ENCODE data around the gene PTGER2.

Gene PTGER2

GRCh38 chr14:52318826-52319645, 4.9 kb downstream of the PTGER2 start:
- TF ChIP-seq, protein P1, sequence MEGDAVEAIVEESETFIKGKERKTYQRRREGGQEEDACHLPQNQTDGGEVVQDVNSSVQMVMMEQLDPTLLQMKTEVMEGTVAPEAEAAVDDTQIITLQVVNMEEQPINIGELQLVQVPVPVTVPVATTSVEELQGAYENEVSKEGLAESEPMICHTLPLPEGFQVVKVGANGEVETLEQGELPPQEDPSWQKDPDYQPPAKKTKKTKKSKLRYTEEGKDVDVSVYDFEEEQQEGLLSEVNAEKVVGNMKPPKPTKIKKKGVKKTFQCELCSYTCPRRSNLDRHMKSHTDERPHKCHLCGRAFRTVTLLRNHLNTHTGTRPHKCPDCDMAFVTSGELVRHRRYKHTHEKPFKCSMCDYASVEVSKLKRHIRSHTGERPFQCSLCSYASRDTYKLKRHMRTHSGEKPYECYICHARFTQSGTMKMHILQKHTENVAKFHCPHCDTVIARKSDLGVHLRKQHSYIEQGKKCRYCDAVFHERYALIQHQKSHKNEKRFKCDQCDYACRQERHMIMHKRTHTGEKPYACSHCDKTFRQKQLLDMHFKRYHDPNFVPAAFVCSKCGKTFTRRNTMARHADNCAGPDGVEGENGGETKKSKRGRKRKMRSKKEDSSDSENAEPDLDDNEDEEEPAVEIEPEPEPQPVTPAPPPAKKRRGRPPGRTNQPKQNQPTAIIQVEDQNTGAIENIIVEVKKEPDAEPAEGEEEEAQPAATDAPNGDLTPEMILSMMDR (IDR thresholded peaks at IDR 0.05; ENCODE audit: insufficient read depth, low read length, missing control alignments) = no peak
- no peak overlapping the region for H3K4me3 ChIP-seq (ENCODE audit: low read depth, low read length)
- ChIA-PET CTCF (interaction anchor here (1.5 to 3.2 kb wide), 2 partner anchors 10 to 19 kb away, joined by 3 to 12 read pairs; no protein-coding TSS in a partner anchor), POLR2A (no interaction called here)
- no peak for DNase-seq (ENCODE audit: low read depth, low spot score)

GRCh38 chr14:52319919-52320318, 5.8 kb downstream of the PTGER2 start:
- no peak overlapping the region for H3K4me3 ChIP-seq (ENCODE audit: low read depth, low read length)
- ChIA-PET POLR2A (no interaction called here), CTCF (interaction anchor here (1.5 to 3.2 kb wide), 2 partner anchors 9 to 20 kb away, joined by 3 to 12 read pairs; no protein-coding TSS in a partner anchor)
- no peak for DNase-seq (ENCODE audit: low read depth, low spot score)
- TF ChIP-seq, protein P1 (IDR thresholded peaks at IDR 0.05; ENCODE audit: insufficient read depth, low read length, missing control alignments) = no peak

GRCh38 chr14:52325126-52325525, 11.0 kb downstream of the PTGER2 start:
- H3K4me3 ChIP-seq (ENCODE audit: low read depth, low read length) = no peak overlapping the region
- ChIA-PET POLR2A (no interaction called here), CTCF (interaction anchor here (1.2 to 1.5 kb wide), 2 partner anchors 8 to 25 kb away, joined by 3 to 4 read pairs; no protein-coding TSS in a partner anchor)
- TF ChIP-seq, protein P1 (IDR thresholded peaks at IDR 0.05; ENCODE audit: insufficient read depth, low read length, missing control alignments) = no peak
- DNase-seq (ENCODE audit: low read depth, low spot score) = no peak

DNA sequence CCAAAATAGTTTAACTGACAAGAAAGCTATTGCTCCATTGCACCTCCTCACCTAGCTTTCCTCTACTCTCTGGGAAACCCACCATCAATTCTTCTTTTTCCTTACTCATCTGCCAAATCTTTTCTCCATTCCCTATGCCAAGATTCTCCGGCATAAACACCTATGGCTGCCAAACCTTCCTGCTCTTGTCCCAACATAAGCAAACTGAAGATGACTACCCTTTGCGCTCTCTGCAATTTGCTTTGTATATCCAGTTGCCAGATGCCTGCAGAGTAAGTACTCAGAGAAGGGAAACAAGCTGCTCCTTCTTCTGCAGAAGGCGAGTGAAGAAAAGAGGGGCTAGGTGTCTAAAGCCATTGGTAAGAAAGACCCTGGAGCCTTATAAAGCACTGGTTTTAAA, 11.5 kb downstream of the PTGER2 start:
- CTCF ChIA-PET = interaction anchor here (1.2 to 1.5 kb wide), 2 partner anchors 8 to 26 kb away, joined by 3 to 4 read pairs; no protein-coding TSS in a partner anchor
- TF ChIP-seq, protein P1 (IDR thresholded peaks at IDR 0.05; ENCODE audit: insufficient read depth, low read length, missing control alignments) = no peak
- DNase-seq (ENCODE audit: low read depth, low spot score) = no peak
- H3K4me3 ChIP-seq (ENCODE audit: low read depth, low read length) = no peak overlapping the region
- POLR2A ChIA-PET = no interaction called here

DNA sequence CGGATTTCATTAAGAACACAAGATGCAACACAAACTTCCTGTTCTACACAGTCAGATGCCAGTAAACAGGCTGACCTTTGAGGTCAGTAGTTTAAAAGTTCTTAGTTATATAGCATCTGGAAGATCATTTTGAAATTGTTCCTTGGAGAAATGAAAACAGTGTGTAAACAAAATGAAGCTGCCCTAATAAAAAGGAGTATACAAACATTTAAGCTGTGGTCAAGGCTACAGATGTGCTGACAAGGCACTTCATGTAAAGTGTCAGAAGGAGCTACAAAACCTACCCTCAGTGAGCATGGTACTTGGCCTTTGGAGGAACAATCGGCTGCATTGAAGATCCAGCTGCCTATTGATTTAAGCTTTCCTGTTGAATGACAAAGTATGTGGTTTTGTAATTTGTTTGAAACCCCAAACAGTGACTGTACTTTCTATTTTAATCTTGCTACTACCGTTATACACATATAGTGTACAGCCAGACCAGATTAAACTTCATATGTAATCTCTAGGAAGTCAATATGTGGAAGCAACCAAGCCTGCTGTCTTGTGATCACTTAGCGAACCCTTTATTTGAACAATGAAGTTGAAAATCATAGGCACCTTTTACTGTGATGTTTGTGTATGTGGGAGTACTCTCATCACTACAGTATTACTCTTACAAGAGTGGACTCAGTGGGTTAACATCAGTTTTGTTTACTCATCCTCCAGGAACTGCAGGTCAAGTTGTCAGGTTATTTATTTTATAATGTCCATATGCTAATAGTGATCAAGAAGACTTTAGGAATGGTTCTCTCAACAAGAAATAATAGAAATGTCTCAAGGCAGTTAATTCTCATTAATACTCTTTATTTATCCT, 13.5 kb downstream of the PTGER2 start:
- CTCF ChIA-PET = no interaction called here
- TF ChIP-seq, protein P1 (IDR thresholded peaks at IDR 0.05; ENCODE audit: insufficient read depth, low read length, missing control alignments) = no peak
- DNase-seq (ENCODE audit: low read depth, low spot score) = no peak
- POLR2A ChIA-PET = interaction anchor here (1.4 kb wide), 1 partner anchor 13 kb away, joined by 4 read pairs; the partner anchor contains the start of gene PTGER2
- H3K4me3 ChIP-seq (ENCODE audit: low read depth, low read length) = no peak overlapping the region

- ChIA-PET CTCF (interaction anchor here (1.6 kb wide), 1 partner anchor 8 kb away, joined by 3 read pairs; no protein-coding TSS in a partner anchor), POLR2A (no interaction called here)
- H3K4me3 ChIP-seq (ENCODE audit: low read depth, low read length) = no peak overlapping the region
- DNase-seq (ENCODE audit: low read depth, low spot score) = peak; percentile 52
- TF ChIP-seq, protein P1 (IDR thresholded peaks at IDR 0.05; ENCODE audit: insufficient read depth, low read length, missing control alignments) = no peak
Measured at GRCh38 chr14:52328276-52328675, 14.2 kb downstream of the PTGER2 start.
